ENCODE data around the gene RHBDF2.

RHBDF2 gene

DNA sequence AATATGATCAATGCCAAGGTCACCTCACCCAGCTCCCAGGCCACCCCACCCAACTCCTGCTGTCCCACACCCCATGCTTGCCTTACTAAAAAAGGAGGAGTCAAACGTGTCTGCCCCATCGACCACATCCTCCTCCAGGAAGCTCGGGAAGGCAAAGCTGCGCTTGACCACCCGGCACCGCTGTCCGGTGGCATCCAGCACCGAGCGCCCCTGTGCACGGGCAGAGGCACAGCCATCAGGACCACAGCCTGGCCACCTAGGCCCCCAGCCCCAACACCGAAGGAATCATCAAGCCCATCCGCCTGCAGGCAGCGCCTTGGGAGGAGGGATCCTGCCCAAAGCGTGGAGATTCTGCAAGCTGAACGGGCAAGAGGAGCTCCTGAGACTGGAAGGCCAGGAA, 23.6 kb downstream of the RHBDF2 start:
- DNase-seq = no peak

DNA sequence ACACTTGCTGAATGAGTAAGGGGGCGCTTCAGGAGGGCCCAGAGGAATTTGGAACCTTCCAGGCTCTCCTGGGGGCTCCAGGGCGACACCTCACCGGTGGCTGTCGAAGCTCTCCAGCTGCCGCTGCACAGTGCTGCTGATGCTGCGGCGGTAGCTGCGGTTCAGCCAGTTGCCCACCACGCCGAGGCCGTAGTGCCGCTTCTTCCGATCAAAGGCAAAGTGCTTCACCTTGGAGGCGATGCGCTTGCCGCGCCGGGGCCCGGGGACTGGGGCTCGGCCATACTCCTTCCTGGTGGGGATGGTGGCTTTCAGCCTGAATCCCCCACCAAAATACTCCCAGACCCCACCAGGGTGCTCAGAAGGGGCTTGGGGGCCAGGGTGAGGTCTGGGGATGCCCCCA, 24.5 kb downstream of the RHBDF2 start:
- no peak for DNase-seq

DNA sequence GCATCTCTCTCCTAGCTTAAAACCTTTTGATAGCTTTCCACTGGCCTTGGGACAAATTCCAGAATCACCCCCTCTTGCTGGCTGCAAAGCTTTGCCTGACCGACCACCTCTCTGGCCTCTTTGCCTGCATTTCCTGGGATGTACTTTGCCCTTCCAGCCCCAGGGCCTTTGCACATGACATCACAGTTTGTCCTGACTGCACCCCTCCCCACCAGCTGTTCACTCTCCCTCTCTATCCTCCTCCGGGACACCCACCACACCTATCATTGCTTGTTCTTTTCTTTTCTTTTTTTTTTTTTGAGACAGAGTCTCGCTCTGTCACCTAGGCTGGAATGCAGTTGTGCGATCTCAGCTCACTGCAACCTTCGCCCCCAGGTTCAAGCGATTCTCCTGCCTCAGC, 25.9 kb downstream of the RHBDF2 start:
- DNase-seq = no peak

DNA sequence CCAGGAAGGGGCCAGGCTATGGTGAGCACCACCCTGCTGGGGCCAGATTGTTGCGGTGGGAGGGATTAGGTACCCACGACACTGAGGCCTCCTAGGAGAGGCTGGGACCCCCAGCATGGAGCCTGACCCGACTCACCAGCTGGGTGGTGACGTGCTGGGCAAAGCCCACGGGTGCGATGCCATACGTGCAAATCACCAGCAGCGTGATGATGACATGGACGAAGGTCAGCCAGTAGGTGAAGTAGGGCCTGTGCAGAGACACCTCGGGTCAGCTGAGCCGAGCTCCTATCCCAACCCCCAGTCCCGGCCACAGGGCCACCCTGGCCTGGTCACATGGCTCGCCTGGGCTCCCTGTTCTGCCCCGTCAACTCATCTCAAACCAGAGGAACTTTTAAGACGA, 26.3 kb downstream of the RHBDF2 start:
- no peak for DNase-seq

DNA sequence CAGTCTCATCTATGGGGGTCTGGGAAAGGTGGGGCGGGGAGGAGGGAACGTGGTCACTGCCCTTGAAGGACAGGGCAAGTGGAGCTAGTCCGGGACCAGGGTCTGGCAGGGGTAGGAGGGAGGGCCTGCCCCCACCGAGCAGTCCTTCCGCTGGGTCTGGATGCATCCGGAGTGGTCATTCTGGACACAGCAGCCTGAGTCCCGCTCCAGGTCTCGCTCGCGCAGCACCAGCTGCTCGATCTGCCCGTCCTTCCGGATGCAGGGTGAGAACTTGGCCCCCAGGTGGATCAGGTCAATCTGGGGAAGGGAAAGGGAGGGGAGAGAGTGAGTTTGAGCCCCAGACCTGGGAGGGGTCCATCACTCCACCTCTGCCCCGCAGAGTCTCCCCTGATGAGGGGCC, 27.0 kb downstream of the RHBDF2 start:
- no peak for DNase-seq

DNA sequence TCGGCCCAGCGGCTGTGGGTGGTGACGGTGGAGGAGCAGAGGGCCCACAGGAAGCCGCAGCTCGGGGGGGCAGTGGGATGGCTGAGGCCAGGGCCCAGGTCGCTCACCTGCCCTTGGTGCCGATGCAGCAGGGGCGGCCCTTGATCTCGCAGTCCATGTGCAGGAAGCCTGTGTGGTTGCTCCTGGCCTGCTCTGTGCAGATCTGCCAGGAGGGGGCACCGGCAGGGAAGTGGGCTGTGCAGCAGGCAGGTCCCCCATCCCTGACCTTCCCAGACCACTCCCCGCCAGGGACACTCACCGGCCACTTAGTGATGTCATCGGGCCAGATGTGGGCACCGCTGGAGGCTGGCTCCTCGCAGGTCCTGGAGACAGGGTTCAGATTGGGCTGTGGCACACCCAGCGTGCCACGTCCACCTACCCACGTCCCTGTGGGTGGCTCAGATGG, 27.7 kb downstream of the RHBDF2 start:
- DNase-seq = no peak

DNA sequence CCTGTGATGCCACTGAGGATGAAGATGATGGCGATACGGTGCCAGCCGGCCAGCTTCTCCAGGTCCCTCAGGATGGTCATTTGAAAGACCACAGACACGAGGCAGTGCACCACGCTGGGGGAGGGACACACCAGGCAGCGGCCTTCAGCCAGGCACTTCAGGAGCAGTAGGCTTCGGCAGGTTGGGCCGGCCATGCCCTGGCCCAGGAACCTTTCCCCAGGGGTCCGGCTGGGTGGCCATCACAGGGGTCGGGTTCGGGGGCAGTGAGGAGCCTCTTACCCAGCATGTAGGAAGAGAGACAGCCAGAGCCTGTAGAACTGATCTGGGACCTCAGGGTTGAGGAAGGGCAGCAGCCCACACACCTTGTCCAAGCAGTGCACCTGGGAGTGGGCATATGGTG, 28.5 kb downstream of the RHBDF2 start:
- DNase-seq = no peak

DNA sequence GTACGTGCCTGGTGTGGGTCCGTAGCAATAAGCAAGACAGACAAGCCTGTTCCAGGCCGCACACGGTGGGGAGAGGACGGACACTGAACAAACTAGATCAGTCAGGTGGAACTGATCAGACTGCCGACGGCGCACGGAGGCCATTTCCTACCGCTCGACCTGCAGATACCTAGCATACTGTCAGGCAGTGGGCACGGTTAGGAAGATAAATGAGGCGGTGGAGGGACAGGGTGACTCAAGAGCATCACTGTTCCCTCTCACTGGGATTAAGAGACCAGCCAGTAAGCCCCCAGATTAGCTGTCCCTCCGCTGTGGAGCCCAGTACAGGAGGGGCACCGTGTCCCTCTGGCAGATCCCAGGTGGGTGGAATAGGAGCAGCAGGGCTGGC, 29.0 kb downstream of the RHBDF2 start:
- DNase-seq = no peak

DNA sequence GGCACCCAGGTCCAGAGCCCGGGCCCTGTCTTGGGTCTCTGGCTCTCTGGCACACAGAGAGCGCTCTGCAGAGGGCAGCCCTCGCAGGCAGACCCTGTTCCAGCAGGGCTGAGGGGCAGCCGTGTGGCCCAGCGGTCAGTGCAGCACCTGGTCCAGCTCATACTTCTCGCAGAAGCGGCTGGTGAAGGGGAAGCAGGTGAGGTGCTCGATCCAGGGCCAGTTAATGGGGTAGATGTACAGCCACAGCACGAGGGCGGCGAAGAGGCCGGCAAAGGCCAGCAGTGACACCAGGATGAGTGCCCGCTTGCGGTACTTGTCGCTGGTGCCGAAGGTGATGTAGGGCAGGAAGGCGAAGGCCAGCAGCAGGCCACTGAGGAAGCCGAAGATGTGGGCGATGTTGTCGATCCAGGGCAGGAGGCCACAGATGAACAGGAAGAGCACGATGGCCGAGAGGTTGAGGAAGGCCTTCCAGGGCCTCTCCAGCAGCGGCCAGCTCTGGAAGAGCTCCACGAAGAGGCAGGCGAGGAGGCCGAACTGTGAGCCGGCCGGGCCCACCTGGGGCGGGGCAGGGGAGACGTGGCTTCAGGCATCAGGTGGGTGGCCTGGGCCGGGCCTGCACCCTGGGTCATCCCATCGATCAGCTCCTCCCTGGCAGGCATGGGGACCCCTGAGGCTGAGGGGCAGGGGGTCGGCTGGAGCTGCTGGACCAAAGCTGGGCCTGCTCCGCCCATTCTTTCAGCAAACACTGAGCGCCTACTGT, 29.5 kb downstream of the RHBDF2 start:
- no peak for DNase-seq

DNA sequence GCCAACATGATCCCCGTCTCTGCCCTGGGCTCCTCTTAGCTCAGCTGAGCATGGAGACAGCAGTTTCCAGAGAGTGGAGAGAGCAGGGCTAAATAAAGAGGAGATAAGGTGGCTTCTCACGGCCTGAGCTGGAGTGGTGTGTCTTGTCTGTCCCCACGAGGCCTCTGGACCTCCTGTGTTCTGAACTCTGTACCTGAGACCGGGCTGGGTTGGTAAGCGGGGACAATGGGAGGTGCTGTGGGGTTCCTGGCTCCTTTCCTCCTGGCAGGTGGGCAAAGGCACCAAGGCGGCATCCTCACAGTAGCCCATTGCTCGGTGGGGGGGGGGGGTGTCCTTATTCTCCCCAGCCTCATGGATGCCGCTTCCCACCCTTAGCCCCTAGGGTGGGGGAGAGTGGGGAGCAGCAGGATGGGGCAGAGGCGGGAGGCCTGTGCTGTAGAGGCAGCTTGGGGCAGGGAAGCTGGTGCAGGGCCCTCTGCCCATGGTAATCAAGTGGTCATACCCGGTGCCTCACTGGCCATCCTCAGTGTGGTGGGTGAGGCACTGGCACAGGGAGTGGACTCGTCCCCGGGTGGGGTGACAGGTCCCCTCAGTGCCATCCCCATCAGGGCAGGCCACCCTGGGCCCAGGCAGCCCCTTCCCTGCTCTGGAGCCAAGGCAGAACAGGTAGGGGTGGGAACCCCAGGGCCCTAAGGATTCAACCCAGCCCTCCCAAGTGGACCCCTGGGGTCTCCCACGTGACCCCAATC, 31.1 kb downstream of the RHBDF2 start:
- no peak for DNase-seq

DNA sequence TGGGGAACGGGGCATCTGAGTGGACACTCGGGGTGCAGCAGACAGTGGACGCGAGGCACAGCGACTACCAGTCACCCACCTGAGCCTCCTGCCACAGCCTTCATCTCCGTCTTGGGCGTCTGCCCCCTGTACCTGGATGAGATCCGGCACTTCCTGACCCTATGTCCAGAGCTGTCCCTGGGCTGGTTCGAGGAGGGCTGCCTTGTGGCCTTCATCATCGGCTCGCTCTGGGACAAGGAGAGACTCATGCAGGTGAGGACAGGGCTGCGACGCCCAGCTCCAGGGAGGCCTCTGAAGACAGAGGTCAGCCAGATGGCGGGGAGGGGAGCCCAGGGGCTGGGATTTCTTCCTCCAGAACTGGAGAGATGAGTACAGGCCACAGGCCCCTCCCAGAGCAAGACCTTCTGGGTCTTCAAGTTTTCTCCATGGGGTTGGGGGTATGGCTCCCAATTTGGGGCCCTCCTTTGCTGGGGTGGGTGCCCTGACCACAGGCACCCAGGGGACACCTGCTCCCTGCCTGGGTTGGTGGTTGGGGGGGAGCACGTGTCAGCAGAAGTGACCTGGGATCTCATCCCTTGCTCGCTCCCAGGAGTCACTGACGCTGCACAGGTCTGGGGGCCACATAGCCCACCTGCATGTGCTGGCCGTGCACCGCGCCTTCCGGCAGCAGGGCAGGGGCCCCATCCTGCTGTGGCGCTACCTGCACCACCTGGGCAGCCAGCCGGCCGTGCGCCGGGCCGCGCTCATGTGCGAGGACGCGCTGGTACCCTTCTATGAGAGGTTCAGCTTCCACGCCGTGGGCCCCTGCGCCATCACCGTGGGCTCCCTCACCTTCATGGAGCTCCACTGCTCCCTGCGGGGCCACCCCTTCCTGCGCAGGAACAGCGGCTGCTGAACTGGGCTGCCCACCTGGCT, 31.9 kb downstream of the RHBDF2 start:
- no peak for DNase-seq

DNA sequence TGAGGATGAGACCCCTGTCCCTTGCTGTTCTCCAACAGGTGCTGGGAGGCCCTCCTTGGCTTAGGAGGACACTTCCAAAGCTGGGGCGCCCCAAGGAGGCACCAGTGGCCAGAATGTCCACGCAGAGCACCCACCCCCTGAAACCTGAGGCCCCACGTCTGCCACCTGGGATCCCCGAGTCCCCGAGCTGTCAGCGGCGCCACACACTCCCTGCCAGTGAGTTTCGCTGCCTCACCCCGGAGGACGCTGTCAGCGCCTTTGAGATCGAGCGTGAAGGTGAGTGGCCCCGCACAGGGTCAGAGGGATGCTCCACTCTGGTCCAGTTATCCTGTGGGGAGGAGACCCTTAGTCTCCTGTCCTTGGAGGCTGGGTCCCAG, 32.6 kb downstream of the RHBDF2 start:
- DNase-seq = no peak

DNA sequence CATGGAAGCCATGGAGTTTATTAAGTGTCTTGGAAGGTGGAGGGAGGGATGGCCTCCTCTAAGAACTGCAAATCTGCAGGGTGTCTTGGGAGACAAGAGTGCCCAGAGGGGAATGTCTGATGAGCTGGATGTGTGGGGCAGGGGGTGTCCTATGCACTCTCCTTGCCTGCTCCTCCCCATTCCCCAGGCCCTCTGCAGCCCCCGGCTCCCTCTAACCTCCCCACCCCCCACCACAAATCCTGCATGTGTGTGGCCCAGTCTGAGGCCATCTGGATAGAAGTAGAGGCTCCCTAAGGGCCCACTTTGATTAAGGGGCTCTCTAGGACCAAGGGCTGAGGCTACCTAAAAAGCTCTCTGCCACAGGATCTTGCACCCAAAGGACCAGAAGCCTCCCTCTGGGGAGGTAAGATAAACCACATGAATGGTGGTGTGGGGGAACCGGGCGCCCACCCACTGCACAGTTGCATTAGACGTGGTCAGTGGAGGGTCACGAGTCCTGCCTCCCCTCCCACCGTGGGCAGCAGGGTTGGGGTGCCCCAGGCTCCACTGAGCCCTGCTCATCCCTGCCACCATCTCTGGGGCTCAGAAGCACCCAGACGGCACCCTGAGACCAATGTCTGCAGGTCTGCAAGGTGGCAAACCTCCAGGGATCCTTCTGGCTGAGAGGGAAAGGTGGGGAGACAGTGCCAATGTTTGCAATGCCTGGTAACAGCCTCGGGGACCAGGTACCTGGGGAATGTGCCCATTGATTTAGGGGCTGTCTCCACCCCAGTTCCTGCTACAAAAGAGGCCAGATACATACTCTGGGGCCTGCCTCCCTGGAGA, 33.2 kb downstream of the RHBDF2 start:
- no peak for DNase-seq

DNA sequence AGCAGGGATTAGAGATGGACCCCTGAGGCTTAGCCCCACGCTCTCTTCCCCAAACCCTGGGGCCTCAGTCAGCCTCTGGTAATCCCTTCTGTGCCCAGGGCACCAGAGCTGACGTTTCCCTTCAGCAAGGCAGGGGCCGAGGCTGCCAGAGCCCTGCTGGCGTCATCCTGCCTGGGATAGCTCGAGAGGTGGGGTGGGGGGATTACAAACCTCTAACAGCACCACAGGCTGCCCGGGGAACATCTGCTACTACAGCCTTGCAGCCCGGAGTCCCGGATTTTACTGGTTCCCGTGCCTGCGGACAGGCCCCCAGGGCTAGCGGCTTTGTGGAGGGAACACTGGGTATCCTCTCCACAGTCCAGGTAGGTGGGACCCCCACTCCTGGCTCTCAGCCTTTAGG, 33.9 kb downstream of the RHBDF2 start, which contains the start of gene AANAT:
TSS of gene AANAT (plus strand) at position 238 of the 400 bp plus-strand sequence. CDS start 1,144 bp downstream, outside the sequence.
- no peak for DNase-seq

DNA sequence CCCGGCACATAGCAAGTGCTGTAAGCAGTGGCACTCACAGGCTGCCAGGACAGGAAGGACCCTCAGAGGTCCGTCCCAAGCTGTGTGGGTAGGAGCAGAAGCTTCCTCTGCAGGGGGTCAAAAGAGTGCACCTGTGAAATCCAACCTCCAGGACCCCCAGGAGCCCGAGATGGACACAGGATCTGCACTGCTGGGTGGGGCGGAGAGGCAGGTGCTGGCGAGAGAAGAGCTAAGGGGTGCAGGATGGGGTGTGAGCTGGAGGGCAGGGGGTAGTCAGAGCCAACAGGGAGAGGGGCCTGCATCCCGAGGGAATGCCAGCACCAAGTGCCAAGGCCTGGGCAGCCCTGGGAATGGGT, 34.5 kb downstream of the RHBDF2 start:
- no peak for DNase-seq

DNA sequence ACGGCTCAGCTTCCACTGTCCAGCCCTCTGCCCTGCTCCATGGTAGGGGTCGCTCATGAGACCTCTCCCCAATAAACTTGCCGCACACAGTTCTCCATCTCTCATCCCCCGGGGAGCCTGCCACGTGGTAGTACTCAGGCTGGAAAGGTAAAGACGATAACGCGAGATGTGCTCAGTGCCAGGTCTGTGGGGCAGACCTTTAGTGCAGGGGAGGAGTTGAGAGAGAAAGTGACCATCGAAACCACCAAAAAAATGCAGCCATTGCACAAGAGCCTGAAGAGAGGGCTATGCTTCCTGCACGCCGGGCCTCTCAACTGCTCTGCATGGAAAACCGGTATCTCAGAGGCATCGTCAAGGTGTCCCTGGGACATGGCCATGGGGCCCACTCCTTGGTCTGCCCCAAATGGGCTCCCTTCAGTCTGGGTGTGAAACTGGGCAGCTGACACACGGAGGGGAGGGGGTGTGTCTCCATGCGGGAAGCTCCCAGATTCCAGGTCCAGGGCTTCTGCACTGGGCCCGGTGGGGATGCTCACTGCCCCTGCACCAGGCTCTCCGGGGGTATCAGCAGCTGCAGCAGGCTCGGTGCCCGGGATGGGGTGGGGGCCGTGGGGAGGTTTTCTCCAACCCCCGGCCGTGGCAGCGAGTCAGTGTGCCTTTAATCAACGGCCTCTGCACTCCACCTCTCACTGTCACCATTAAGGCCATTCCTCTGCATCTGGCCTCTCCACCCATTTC, 38.5 kb downstream of the RHBDF2 start:
- DNase-seq = no peak

DNA sequence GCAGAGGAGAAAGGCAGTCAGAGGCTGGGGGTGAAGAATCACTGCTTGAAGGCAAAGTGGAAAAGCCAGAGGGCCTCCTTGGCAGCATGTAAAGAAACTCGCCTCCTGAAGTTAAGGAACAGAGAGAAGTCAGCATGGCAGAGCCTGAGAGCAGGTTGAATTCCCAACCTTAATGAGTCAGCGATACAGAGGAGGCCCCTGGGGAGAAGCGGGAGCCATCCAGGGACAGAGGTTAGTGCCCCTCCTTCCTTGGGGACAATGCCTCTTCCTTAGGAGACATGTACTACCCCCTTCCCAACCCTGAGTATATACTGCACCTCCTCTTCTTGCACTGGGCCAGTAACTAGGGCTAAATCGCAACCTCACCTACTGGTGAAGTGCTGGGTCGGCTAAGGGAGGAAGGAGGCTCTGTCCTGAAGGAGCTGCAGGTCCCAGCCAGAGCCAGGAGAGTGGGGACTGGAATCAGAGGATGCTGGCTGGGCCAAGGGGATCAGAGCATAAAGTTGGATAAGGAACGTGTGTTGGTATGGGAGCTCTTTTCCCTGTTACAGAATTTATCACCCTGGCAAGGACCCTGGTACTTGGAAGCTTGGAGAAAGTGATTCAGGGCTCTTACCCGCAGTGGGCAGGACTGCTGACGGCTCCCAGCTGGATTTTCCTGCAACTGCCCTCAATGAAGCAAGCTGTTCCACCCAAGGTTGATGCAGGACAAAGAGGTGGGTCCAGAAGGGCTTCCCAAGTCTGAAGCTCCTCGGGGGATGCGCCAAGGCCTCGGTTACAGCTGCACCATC, 39.3 kb downstream of the RHBDF2 start:
- DNase-seq = no peak

DNA sequence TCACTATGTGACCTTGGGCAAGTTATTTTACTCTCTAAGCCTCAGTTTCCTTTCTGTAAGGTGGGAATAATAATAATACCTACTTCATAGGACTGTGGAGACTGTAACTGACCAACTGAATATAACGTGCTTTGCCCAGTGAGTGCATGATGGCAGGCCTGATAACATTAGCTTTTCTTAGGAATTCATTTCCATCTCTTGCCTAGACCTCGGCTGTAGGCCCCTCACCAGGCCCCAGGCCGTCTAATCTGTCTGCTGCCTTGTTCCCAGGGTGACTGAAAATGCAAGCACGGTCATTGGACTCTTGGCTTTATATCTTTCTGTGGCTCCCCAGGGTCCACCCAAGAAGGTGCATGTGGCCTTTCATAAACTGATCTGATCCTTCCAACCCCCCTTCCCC, 41.5 kb downstream of the RHBDF2 start:
- DNase-seq = no peak

DNA sequence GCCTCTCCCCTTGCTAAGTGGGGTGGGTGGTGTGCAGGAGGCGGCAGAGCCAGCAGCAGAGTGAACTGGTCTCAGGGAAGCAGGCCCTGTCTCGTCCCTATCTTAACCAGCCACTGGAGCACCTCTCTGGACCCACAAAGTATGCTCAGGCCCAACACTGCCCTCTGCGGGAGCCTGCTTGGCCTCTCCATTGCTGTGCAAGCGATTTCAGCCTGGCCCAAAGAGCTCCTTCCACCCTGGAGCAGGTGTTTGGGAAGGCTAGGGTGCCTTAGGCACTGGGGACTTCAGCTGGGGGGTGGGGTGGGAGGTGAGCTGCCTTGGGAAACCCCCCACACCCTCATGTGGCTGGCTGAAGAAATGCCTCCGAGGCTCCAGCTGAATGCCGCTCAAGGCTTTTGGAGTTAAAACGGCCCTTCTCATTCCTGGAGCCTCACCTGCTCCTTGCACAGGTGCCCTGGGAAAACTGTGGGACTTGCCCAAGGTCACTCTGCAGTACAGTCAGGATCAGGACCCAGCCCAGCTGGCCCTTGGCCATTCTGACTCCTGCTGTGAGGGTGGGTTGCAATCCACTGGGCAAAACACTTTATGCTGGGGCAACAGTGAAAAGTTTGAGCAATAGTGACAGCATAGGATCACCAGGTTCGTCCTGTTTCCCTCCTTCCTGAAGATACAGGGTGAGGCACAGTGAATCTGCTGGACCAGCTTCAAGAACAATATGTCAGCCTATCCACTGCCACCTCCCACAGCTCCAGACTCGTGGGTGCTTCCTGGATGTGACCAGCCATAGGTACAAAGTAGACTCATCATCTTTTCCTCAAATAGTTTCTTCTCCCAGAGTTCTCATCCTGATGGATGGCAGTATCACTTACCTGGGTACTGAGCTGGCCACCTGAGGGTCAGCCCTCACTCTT, 42.4 kb downstream of the RHBDF2 start:
- DNase-seq = no peak

DNA sequence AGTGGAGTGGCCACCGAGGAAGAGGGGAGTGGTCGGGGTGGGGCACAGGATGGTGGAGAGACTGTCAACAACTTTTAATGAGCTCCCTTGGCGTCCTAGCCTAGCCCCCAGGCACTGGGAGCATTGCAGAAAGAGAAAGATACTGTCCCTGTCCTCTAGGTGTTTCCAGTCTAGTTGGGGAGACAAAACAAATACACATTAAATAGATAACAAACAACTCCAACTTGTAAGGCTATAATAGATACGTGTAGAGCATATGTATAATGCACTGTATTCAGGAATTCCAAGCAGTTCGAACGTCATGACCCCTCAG, 47.8 kb downstream of the RHBDF2 start:
- no peak for DNase-seq
